GM12878 (cell line): ENCODE data around the gene SMOC1.

ENCODE experiments used
- CREB1 ChIP-seq: IDR thresholded peaks from 2 replicates; pipeline ENCODE4 v1.6.1; 2012; ENCODE audit warnings: low read depth, mild to moderate bottlenecking, inconsistent platforms
- EGR1 ChIP-seq, 2 experiments: IDR thresholded peaks; 1 replicate in 1 of 2; 2 replicates in 1 of 2; pipeline ENCODE4 v1.6.1; 2011 to 2012; ENCODE audit warnings: low read depth in 2 of 2, low read length in 2 of 2, borderline replicate concordance in 1 of 2, mild to moderate bottlenecking in 1 of 2, moderate library complexity in 1 of 2
- FOS ChIP-seq: IDR thresholded peaks from 3 replicates; pipeline ENCODE4 v1.6.1; 2011; ENCODE audit warnings: borderline replicate concordance; ENCODE audit not compliant: insufficient read length; ENCODE audit errors: extremely low read depth
- MAX ChIP-seq: IDR thresholded peaks from 2 replicates; pipeline ENCODE4 v1.6.1; 2012; ENCODE audit warnings: low read depth, low read length, improper control_type of control experiment
- NFIC ChIP-seq: IDR thresholded peaks from 2 replicates; pipeline ENCODE4 v1.6.1; 2012; ENCODE audit warnings: low read depth, mild to moderate bottlenecking, inconsistent platforms, low read length, moderate library complexity
- POLR2AphosphoS5 ChIP-seq: IDR thresholded peaks from 2 replicates; pipeline ENCODE4 v1.6.1; 2011; ENCODE audit warnings: mild to moderate bottlenecking, low read length, inconsistent platforms
- PRDM15 ChIP-seq: fragments of 450-650 bp; formaldehyde crosslinking; IDR thresholded peaks from 2 replicates; pipeline ENCODE4 v1.4.0; 2020; ENCODE audit warnings: mild to moderate bottlenecking, moderate library complexity
- RCOR1 ChIP-seq: conservative IDR thresholded peaks from 2 replicates; pipeline ENCODE4 v1.6.1; 2012; ENCODE audit warnings: low read depth, low read length, improper control_type of control experiment
- RFX5 ChIP-seq: IDR thresholded peaks from 2 replicates; pipeline ENCODE4 v1.6.1; 2011; ENCODE audit warnings: low read depth, low read length, improper control_type of control experiment
- ZZZ3 ChIP-seq: IDR thresholded peaks from 2 replicates; pipeline ENCODE4 v1.6.1; 2011; ENCODE audit warnings: low read depth; ENCODE audit not compliant: control insufficient read depth, insufficient read length
- TF ChIP-seq, protein P1 (sequence below), 3 experiments: IDR thresholded peaks in 2 of 3; conservative IDR thresholded peaks in 1 of 3; 2 replicates each; pipeline ENCODE4 v1.5.1; 2011; ENCODE audit warnings: low read depth in 3 of 3, low read length in 3 of 3, mild to moderate bottlenecking in 3 of 3, control low read depth in 2 of 3, moderate library complexity in 2 of 3, inconsistent platforms in 1 of 3, mixed read lengths in 1 of 3; ENCODE audit not compliant: control insufficient read depth in 2 of 3, insufficient read depth in 1 of 3; ENCODE audit errors: extremely low read depth in 1 of 3

DNA sequence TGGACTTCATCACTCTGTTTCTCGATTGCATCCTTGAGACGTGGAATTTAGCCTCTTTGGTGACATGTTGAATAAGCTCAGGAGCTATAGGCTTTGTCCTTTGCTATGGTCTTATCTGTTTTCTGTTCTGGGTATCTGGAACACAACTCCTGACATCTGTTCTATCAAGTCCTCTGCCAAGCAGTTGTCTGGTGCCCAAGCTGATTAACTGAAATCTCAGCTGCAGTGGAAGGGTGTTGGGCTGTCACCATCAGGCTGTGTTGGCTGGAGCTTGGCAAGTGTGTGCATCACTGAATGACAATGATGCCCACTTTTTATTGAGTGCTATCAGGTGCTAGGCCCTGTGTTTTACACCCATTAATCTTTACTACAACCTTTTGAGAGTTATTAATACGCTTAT is 77.8 kb downstream of the SMOC1 start:
- TF ChIP-seq, protein P1, sequence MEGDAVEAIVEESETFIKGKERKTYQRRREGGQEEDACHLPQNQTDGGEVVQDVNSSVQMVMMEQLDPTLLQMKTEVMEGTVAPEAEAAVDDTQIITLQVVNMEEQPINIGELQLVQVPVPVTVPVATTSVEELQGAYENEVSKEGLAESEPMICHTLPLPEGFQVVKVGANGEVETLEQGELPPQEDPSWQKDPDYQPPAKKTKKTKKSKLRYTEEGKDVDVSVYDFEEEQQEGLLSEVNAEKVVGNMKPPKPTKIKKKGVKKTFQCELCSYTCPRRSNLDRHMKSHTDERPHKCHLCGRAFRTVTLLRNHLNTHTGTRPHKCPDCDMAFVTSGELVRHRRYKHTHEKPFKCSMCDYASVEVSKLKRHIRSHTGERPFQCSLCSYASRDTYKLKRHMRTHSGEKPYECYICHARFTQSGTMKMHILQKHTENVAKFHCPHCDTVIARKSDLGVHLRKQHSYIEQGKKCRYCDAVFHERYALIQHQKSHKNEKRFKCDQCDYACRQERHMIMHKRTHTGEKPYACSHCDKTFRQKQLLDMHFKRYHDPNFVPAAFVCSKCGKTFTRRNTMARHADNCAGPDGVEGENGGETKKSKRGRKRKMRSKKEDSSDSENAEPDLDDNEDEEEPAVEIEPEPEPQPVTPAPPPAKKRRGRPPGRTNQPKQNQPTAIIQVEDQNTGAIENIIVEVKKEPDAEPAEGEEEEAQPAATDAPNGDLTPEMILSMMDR (IDR thresholded peaks at IDR 0.05 in 2 of 3, conservative IDR thresholded peaks at IDR 0.05 in 1 of 3; ENCODE audit: control insufficient read depth in 2 of 3, extremely low read depth in 1 of 3, insufficient read depth in 1 of 3, low read depth in 3 of 3, low read length in 3 of 3): no peak
- TF ChIP-seq CREB1: no peak
- TF ChIP-seq POLR2AphosphoS5: no peak
- no peak for TF ChIP-seq PRDM15 (CRISPR knock-in tag)
- no peak for TF ChIP-seq ZZZ3
- no peak for TF ChIP-seq FOS
- no peak for TF ChIP-seq RCOR1
- no peak for TF ChIP-seq EGR1 (IDR thresholded peaks at IDR 0.05; ENCODE audit: borderline replicate concordance in 1 of 2, low read depth in 2 of 2, low read length in 2 of 2)
- no peak for TF ChIP-seq RFX5
- no peak for TF ChIP-seq NFIC
- no peak for TF ChIP-seq MAX
